Effector memory CD4-positive, alpha-beta T cell (primary cell): ENCODE results near the gene TPPP.

Experiments used
- DNase-seq, 3 donors: peaks; one replicate each; pipeline ENCODE4 v3.0.0-alpha.2; 2020
- H3K27ac ChIP-seq: 2 replicates; pipeline ENCODE4 v1.7.0; 2013; ENCODE audit warnings: mild to moderate bottlenecking, low read length, moderate library complexity; ENCODE audit not compliant: insufficient read depth, poor library complexity, severe bottlenecking
- H3K27me3 ChIP-seq: replicated peaks from 2 replicates; pipeline ENCODE4 v1.7.0; 2013; ENCODE audit warnings: mild to moderate bottlenecking, low read length; ENCODE audit not compliant: insufficient read depth, control insufficient read depth, poor library complexity, severe bottlenecking
- H3K36me3 ChIP-seq: 2 replicates; pipeline ENCODE4 v1.7.0; 2013; ENCODE audit warnings: mild to moderate bottlenecking, low read length, moderate library complexity; ENCODE audit not compliant: control insufficient read depth, insufficient read depth
- H3K4me1 ChIP-seq: 2 replicates; pipeline ENCODE4 v1.7.0; 2013; ENCODE audit warnings: low read length, mild to moderate bottlenecking; ENCODE audit not compliant: control insufficient read depth, insufficient read depth, poor library complexity, severe bottlenecking
- H3K4me3 ChIP-seq: 2 replicates; pipeline ENCODE4 v1.7.0; 2013; ENCODE audit warnings: low read length, low read depth, mild to moderate bottlenecking; ENCODE audit not compliant: insufficient read depth, poor library complexity, severe bottlenecking
- H3K9me3 ChIP-seq: 2 replicates; pipeline ENCODE4 v1.7.0; 2013; ENCODE audit warnings: mild to moderate bottlenecking, low read length, moderate library complexity; ENCODE audit not compliant: control insufficient read depth

TPPP gene

GRCh38 chr5:677131-678101 is 15.7 kb downstream of the TPPP start:
- H3K4me1 ChIP-seq = peaks cover 11% of the 10 kb centered on the region
- no peaks in the 10 kb centered on the region for H3K9me3 ChIP-seq
- no peaks in the 10 kb centered on the region for H3K36me3 ChIP-seq
- H3K27ac ChIP-seq = no peak overlapping the region
- H3K4me3 ChIP-seq = no peak overlapping the region
- H3K27me3 ChIP-seq = no peaks in the 10 kb centered on the region
- DNase-seq = no peak

DNA sequence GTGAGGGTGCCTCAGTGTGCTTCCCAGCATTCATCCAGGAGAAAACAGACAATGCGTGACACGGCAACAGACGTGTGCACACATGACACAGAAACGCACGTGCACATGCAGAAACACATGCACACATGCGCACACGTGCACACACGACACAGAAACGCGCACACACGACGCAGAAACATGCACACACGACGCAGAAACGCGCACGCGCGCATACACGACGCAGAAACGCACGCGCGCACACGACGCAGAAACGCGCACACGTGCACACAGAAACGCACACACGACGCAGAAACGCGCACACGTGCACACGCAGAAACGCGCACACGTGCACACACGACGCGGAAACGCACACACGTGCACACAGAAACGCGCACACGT is 16.5 kb downstream of the TPPP start:
- H3K36me3 ChIP-seq = no peaks in the 10 kb centered on the region
- DNase-seq = no peak
- peaks cover 18% of the 10 kb centered on the region for H3K4me1 ChIP-seq
- H3K9me3 ChIP-seq = no peaks in the 10 kb centered on the region
- H3K27me3 ChIP-seq = no peaks in the 10 kb centered on the region
- no peak overlapping the region for H3K27ac ChIP-seq
- no peak overlapping the region for H3K4me3 ChIP-seq

DNA sequence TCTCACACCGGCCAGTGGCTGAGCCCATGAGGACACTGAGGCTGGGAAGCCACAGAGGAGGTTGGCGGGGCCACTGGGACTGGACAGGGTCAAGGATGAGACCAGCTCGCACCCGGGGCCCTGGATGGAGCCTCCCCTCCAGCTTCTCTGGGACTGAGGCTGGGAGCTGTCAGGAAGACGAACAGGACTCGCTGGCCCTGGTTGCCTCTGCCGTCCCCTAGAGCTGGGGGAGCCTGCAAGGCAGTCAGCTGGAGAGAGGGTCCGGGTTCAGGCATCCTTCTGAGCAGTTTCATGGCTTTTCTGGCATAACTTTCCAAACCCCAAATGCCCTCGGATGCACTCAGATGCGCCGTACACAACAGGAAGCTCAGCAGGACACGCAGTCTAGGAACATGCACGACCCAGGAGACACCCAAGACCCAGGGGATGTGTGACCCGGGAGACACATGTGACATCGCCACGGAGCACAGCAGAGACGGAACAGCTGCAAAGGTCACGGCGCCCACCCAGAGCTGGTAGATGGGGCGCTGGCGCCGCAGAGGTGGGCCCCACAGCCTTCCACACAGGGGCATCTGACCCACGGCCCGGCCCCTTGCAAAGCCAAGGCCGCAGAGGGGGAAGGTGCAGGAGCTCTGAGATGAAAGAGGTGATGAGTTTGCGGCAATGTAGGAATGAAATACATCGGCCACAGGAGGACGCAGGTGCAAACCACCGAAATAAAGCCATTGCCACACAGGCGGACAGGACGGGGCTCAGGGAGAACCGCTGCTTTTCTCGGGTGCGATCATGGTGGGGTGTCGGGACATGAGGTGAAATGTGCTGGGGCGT is 17.1 kb downstream of the TPPP start:
- no peaks in the 10 kb centered on the region for H3K27me3 ChIP-seq
- H3K4me1 ChIP-seq = peaks cover 22% of the 10 kb centered on the region
- no peak overlapping the region for H3K4me3 ChIP-seq
- no peaks in the 10 kb centered on the region for H3K36me3 ChIP-seq
- DNase-seq = no peak
- H3K9me3 ChIP-seq = no peaks in the 10 kb centered on the region
- no peak overlapping the region for H3K27ac ChIP-seq

GRCh38 chr5:675111-675870 is 17.9 kb downstream of the TPPP start:
- H3K36me3 ChIP-seq = no peaks in the 10 kb centered on the region
- DNase-seq = no peak
- no peaks in the 10 kb centered on the region for H3K9me3 ChIP-seq
- peaks cover 22% of the 10 kb centered on the region for H3K4me1 ChIP-seq
- no peak overlapping the region for H3K27ac ChIP-seq
- no peaks in the 10 kb centered on the region for H3K27me3 ChIP-seq
- H3K4me3 ChIP-seq = no peak overlapping the region

- Histone ChIP-seq H3K4me3 (no peak overlapping the region), H3K4me1 (peaks cover 22% of the 10 kb centered on the region), H3K9me3 (no peaks in the 10 kb centered on the region), H3K27ac (no peak overlapping the region), H3K36me3 (no peaks in the 10 kb centered on the region), H3K27me3 (no peaks in the 10 kb centered on the region)
- no peak for DNase-seq
These were observed 18.5 kb downstream of the TPPP start for GRCh38 chr5:674630-675011.

DNA sequence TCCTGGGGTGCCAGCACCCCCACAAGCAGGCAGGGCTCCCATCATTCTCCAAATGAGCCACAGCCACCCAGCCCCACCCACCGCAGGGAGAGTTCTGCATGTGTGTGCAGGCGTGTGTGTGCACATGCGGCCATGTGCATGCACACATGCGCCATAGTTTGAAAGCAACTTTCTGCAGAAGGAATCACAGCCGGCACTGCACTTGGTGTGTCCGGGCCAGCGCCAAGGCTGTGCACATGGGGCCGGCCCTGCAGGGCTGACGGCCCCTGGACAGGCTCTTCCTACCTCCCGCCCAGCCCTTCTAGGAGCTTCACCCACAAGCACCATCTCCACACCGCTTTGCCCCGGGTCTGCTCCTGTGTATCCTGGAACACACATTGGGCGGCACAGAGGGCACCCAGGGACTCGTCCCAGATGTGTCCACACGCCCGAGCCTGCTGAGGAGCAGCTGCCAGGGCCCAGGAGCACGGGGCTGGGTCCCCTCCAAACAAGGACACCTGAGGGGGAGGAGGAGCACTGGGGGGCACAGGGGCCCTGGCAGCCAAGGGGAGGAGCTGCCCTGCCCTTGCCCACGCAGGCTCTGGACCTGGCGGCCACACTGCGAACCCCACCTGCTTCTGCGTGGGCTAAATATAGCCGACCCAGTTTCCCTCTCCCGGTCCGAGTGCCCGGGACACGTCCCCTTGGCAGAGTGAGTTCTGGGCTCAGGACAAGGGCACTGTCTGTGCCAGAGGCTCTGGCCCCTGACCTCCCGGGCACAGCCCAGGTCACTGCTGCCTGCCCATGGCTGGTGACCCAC is 19.1 kb downstream of the TPPP start:
- Histone ChIP-seq H3K4me1 (peaks cover 22% of the 10 kb centered on the region), H3K27ac (peak overlapping the region; percentile 16), H3K9me3 (no peaks in the 10 kb centered on the region), H3K4me3 (no peak overlapping the region), H3K36me3 (no peaks in the 10 kb centered on the region), H3K27me3 (no peaks in the 10 kb centered on the region)
- no peak for DNase-seq

- H3K27me3 ChIP-seq = no peaks in the 10 kb centered on the region
- no peak for DNase-seq
- H3K4me3 ChIP-seq = peak overlapping the region; percentile 26
- H3K9me3 ChIP-seq = no peaks in the 10 kb centered on the region
- H3K36me3 ChIP-seq = no peaks in the 10 kb centered on the region
- peaks cover 22% of the 10 kb centered on the region for H3K4me1 ChIP-seq
- H3K27ac ChIP-seq = peak overlapping the region; percentile 78
These were observed 19.9 kb downstream of the TPPP start for GRCh38 chr5:673161-673830.

GRCh38 chr5:672329-673160 is 20.6 kb downstream of the TPPP start:
- peak; percentile 86 to 91 (median 86) for DNase-seq
- Histone ChIP-seq H3K4me1 (peaks cover 22% of the 10 kb centered on the region), H3K9me3 (no peaks in the 10 kb centered on the region), H3K27ac (peak overlapping the region; percentile 78), H3K4me3 (peak overlapping the region; percentile 34), H3K36me3 (no peaks in the 10 kb centered on the region), H3K27me3 (no peaks in the 10 kb centered on the region)
